ENCODE measurements around the gene PPP4R2. TPM values are rescaled to one million over a fixed set of nuclear protein-coding genes. Genes with fewer than 3 reads are reported as not detected.
A peak's percentile ranks its signal among the peaks of the same experiment; 100 is the strongest.

Gene PPP4R2
- total and polyA plus RNA-seq, 3 donors from 2014 or later, result 38.1 to 68.2 (median 67.7) TPM

- no peak overlapping the region for H3K27ac ChIP-seq
- H3K36me3 ChIP-seq (ENCODE audit: low read depth, missing control alignments), result no peaks in the 10 kb centered on the region
- H3K27me3 ChIP-seq, result no peaks in the 10 kb centered on the region
- intact Hi-C loops (cut with DNase I; ENCODE audit: low total_unique reads), result no loop called here
- TF ChIP-seq, protein P1, sequence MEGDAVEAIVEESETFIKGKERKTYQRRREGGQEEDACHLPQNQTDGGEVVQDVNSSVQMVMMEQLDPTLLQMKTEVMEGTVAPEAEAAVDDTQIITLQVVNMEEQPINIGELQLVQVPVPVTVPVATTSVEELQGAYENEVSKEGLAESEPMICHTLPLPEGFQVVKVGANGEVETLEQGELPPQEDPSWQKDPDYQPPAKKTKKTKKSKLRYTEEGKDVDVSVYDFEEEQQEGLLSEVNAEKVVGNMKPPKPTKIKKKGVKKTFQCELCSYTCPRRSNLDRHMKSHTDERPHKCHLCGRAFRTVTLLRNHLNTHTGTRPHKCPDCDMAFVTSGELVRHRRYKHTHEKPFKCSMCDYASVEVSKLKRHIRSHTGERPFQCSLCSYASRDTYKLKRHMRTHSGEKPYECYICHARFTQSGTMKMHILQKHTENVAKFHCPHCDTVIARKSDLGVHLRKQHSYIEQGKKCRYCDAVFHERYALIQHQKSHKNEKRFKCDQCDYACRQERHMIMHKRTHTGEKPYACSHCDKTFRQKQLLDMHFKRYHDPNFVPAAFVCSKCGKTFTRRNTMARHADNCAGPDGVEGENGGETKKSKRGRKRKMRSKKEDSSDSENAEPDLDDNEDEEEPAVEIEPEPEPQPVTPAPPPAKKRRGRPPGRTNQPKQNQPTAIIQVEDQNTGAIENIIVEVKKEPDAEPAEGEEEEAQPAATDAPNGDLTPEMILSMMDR (IDR thresholded peaks at IDR 0.05), result no peak
- no peak for TF ChIP-seq POLR2A (IDR thresholded peaks at IDR 0.05)
- DNase-seq, result no peak
- no peak overlapping the region for H3K4me3 ChIP-seq
- WGBS, 2 donors, result 71% methylated on average over 4 of the region's 4 CpGs
- peaks cover 17% of the 10 kb centered on the region for H3K4me1 ChIP-seq
- H3K9me3 ChIP-seq, result no peaks in the 10 kb centered on the region
Observed at GRCh38 chr3:73004316-73004715, 7.7 kb downstream of the PPP4R2 start.

GRCh38 chr3:73007992-73008712 lies 11.5 kb downstream of the PPP4R2 start:
- Histone ChIP-seq H3K4me3 (no peak overlapping the region), H3K27me3 (no peaks in the 10 kb centered on the region), H3K4me1 (peaks cover 9% of the 10 kb centered on the region), H3K36me3 (ENCODE audit: low read depth, missing control alignments) (no peaks in the 10 kb centered on the region), H3K27ac (no peak overlapping the region), H3K9me3 (no peaks in the 10 kb centered on the region)
- intact Hi-C loops (cut with DNase I; ENCODE audit: low total_unique reads), result no loop called here
- TF ChIP-seq POLR2A (IDR thresholded peaks at IDR 0.05), result no peak
- TF ChIP-seq, protein P1 (IDR thresholded peaks at IDR 0.05), result no peak
- DNase-seq, result no peak
- WGBS, 2 donors, result 51 to 56% methylated on average over 6 of the region's 6 CpGs

DNA sequence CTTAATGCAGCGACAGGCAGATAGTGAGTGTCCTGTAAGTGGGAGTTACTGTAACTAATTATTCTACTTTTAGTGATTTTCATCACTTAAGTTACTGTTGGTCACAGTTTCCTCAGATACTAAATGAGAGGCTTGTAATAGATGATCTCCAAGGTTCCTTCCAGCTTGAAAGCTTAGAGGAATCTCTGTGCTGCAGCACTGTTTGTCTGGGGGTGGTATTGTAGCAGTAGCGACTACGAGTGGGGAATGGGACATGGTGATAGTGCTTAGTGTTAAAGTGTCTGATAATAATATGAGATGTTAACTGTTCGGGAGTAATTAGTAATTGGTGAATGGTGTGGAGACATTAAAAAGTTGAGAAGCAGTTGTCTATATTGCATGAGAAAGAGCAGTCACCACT lies 12.4 kb downstream of the PPP4R2 start:
- TF ChIP-seq, protein P1 (IDR thresholded peaks at IDR 0.05), result no peak
- no peak for TF ChIP-seq POLR2A (IDR thresholded peaks at IDR 0.05)
- WGBS, 2 donors, result 60 to 81% methylated on average over 4 of the region's 4 CpGs
- no peaks in the 10 kb centered on the region for H3K36me3 ChIP-seq (ENCODE audit: low read depth, missing control alignments)
- intact Hi-C loops (cut with DNase I; ENCODE audit: low total_unique reads), result no loop called here
- DNase-seq, result no peak
- H3K27me3 ChIP-seq, result no peaks in the 10 kb centered on the region
- no peaks in the 10 kb centered on the region for H3K9me3 ChIP-seq
- no peak overlapping the region for H3K27ac ChIP-seq
- H3K4me1 ChIP-seq, result peaks cover 9% of the 10 kb centered on the region
- no peak overlapping the region for H3K4me3 ChIP-seq

DNA sequence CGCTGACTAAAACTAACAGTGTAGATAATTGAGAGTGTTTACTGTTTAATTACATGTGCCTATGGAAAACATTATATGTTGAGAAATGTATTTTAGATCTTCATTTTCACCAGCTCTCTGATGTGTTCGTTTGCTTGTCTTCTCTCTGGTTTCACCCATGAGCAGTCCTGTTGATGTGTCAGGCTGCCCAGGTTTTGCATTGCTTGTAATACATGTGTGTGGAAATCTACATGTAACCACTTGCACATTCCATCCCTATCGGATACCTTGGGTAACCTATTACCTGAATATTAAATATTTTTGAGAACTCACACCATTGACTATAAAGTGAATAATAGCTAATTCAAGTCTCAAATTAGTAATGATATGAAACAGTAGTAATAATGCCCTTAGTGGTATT lies 13.1 kb downstream of the PPP4R2 start:
- no peak overlapping the region for H3K27ac ChIP-seq
- DNase-seq, result no peak
- H3K4me3 ChIP-seq, result no peak overlapping the region
- H3K27me3 ChIP-seq, result no peaks in the 10 kb centered on the region
- H3K36me3 ChIP-seq (ENCODE audit: low read depth, missing control alignments), result no peaks in the 10 kb centered on the region
- intact Hi-C loops (cut with DNase I; ENCODE audit: low total_unique reads), result no loop called here
- WGBS, 2 donors, result 70 to 74% methylated on average over 3 of the region's 3 CpGs
- H3K9me3 ChIP-seq, result no peaks in the 10 kb centered on the region
- peaks cover 9% of the 10 kb centered on the region for H3K4me1 ChIP-seq
- TF ChIP-seq, protein P1 (IDR thresholded peaks at IDR 0.05), result no peak
- no peak for TF ChIP-seq POLR2A (IDR thresholded peaks at IDR 0.05)

DNA sequence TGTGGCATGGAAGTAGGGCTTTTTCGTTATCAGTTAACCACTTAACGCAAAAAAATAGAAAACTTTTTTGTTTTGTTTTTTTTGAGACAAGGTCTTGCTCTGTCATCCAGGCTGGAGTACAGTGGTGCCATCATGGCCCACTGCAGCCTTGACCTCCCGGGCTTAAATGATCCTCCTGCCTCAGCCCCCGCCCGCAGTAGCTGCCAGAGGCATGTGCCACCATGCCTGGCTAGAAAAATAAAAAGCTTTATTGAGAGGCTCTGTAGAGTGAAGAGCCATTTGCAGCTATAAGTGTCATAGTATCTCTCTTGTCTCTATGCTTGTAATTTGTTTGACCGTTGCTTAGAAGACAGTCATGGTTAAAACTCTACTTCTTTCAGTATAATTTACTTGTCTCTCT lies 13.5 kb downstream of the PPP4R2 start:
- Histone ChIP-seq H3K4me1 (peaks cover 9% of the 10 kb centered on the region), H3K27me3 (no peaks in the 10 kb centered on the region), H3K4me3 (no peak overlapping the region), H3K9me3 (no peaks in the 10 kb centered on the region), H3K36me3 (ENCODE audit: low read depth, missing control alignments) (no peaks in the 10 kb centered on the region), H3K27ac (no peak overlapping the region)
- peak; percentile 65 for DNase-seq
- intact Hi-C loops (cut with DNase I; ENCODE audit: low total_unique reads), result no loop called here
- TF ChIP-seq POLR2A (IDR thresholded peaks at IDR 0.05), result no peak
- TF ChIP-seq, protein P1 (IDR thresholded peaks at IDR 0.05), result no peak
- WGBS, 2 donors, result 69 to 76% methylated on average over 6 of the region's 6 CpGs
